Measurements from ENCODE around the gene SLC9C1.

- TF ChIP-seq TAF1 (IDR thresholded peaks at IDR 0.05; ENCODE audit: borderline replicate concordance, low read depth, low read length) (no peak), POLR2A (IDR thresholded peaks at IDR 0.05; ENCODE audit: low read depth, low read length) (no peak)
These were observed 14.3 kb upstream of the SLC9C1 start for GRCh38 chr3:112308151-112308911.

Measured in GM12892 (cell line).